ENCODE data around the gene BNIP5.
"Not testable (repeated sequence)": the region's sequence is repeated elsewhere in the genome, so short reads cannot be mapped to it uniquely, and the experiment has no call there.

BNIP5 gene

DNA sequence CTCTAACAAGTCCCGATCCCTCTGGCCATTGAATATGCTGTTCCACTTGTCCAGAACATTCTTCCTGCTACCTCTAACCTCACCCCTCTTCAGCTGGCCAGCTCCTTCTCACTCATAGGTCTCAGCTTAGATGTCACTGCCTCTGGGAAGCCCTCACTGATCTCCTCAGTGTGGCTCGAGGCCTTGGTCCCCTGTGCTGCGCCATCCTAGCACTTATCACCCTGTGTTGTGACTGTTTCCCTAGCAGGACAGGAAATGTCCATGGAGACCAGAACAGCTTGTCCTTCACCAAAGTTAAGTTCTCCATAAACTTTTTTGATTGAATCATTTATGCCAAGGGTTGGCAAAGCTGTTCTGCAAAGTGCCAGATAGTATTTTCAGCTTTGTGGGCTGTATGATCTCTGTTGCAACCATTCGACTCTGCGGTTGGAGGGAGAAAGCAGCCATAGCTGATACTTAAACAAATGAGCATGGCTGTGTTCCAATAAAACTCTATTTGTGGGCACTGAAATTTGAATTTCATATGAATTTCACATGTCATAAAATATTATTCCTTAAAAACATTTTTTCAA is 6.5 kb upstream of the BNIP5 start (continued):
- TF ChIP-seq OSR1 (CRISPR knock-in tag; IDR thresholded peaks at IDR 0.05) (no peak), TOX (CRISPR knock-in tag; IDR thresholded peaks at IDR 0.05; ENCODE audit: borderline replicate concordance) (no peak), ZC3H10 (CRISPR knock-in tag; IDR thresholded peaks at IDR 0.05) (no peak), CSDC2 (CRISPR knock-in tag; IDR thresholded peaks at IDR 0.05) (no peak)

- ATAC-seq: peak; percentile 95
- TF ChIP-seq PATZ1 (CRISPR knock-in tag; IDR thresholded peaks at IDR 0.05; ENCODE audit: borderline replicate concordance): no peak
- no peak for TF ChIP-seq GLIS3 (CRISPR knock-in tag; IDR thresholded peaks at IDR 0.05)
- no peak for TF ChIP-seq ZFP30 (CRISPR knock-in tag; IDR thresholded peaks at IDR 0.05)
- TF ChIP-seq TOX (CRISPR knock-in tag; IDR thresholded peaks at IDR 0.05; ENCODE audit: borderline replicate concordance): no peak
- 0 out of 2 replicates have a peak, but pooled peaks have one; percentile 52 for TF ChIP-seq ZFP3 (CRISPR knock-in tag; IDR thresholded peaks at IDR 0.05)
Measured at GRCh38 chr6:36340618-36341454, 4.1 kb upstream of the BNIP5 start.

DNA sequence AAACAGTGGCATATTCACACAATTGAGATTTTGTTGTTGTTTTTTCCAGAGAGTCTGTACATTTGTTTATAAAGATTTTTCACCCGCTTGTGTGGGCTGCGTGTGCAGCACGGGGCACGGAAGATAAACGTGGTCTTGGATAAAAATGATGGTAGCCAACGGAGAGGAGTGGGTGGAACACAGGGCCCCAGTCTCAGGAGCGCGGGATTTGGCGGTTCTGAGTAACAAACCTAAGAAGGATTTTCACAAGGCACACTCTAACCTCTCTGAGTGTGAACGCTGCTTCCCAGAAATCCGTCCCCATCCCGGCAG is 3.6 kb upstream of the BNIP5 start:
- TF ChIP-seq PATZ1 (CRISPR knock-in tag; IDR thresholded peaks at IDR 0.05; ENCODE audit: borderline replicate concordance) (no peak), ZC3H10 (CRISPR knock-in tag; IDR thresholded peaks at IDR 0.05) (no peak), POU6F1 (CRISPR knock-in tag; IDR thresholded peaks at IDR 0.05; ENCODE audit: borderline replicate concordance, low read depth) (no peak), ISL1 (CRISPR knock-in tag; IDR thresholded peaks at IDR 0.05) (no peak), SNAI2 (CRISPR knock-in tag; IDR thresholded peaks at IDR 0.05) (no peak), TOX (CRISPR knock-in tag; IDR thresholded peaks at IDR 0.05; ENCODE audit: borderline replicate concordance) (no peak), ARNTL (CRISPR knock-in tag; IDR thresholded peaks at IDR 0.05; ENCODE audit: borderline replicate concordance, low read depth) (no peak), GLIS3 (CRISPR knock-in tag; IDR thresholded peaks at IDR 0.05) (no peak), CSDC2 (CRISPR knock-in tag; IDR thresholded peaks at IDR 0.05) (no peak), ZFP30 (CRISPR knock-in tag; IDR thresholded peaks at IDR 0.05) (no peak), ZFP3 (CRISPR knock-in tag; IDR thresholded peaks at IDR 0.05) (no peak), PPARA (CRISPR knock-in tag; IDR thresholded peaks at IDR 0.05; ENCODE audit: borderline replicate concordance) (no peak)
- ATAC-seq: no peak

DNA sequence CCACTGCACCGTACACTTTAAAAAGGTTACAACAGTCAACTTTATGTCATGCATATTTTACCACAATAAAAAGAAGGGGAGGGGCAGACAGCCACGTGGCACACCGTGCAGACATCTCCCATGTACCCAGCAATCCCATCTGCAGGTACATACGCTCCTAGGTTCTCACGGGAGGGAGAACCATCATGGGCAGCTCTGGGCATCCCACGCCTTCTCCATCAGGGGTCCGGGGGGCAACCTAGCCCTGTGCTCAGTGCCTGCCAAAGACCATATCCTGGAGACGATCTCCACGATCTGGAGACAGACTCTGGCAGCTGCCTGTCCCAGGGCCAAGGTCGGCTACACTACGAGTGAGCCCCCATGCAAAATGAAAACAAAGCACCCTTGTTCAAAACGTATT is 2.5 kb upstream of the BNIP5 start:
- ATAC-seq: no peak
- TF ChIP-seq TCF4 (CRISPR knock-in tag; IDR thresholded peaks at IDR 0.05; ENCODE audit: borderline replicate concordance) (no peak), SNAI2 (CRISPR knock-in tag; IDR thresholded peaks at IDR 0.05) (no peak), ZNF565 (CRISPR knock-in tag; conservative IDR thresholded peaks at IDR 0.05; ENCODE audit: low read depth) (no peak), ZNF8 (CRISPR knock-in tag; IDR thresholded peaks at IDR 0.05) (no peak), TOX (CRISPR knock-in tag; IDR thresholded peaks at IDR 0.05; ENCODE audit: borderline replicate concordance) (no peak), ARNTL (CRISPR knock-in tag; IDR thresholded peaks at IDR 0.05; ENCODE audit: borderline replicate concordance, low read depth) (no peak)

DNA sequence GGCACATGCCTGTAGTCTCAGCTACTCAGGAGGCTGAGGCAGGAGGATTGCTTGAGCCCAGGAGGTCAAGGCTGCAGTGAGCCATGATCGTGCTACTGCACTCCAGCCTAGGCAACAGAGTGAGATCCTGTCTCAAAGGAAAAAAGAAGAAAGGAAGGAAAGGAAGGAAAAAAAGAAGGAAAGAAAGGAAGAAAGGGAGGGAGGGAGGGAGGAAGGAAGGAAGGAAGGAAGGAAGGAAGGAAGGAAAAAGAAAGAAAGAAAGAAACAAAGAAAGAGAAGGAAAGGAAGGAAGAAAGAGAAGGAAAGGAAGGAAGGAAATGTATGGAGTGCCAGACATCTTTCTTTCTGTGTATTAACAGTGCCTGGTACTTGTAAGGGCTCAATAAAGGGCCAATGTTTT is 1.5 kb upstream of the BNIP5 start:
- ATAC-seq: not testable (repeated sequence)

GRCh38 chr6:36337814-36338213 is 1.1 kb upstream of the BNIP5 start:
- no peak for ATAC-seq
- TF ChIP-seq RARB (CRISPR knock-in tag; IDR thresholded peaks at IDR 0.05) (no peak), CSDC2 (CRISPR knock-in tag; IDR thresholded peaks at IDR 0.05) (no peak), ZFP30 (CRISPR knock-in tag; IDR thresholded peaks at IDR 0.05) (no peak), BACH2 (CRISPR knock-in tag; IDR thresholded peaks at IDR 0.05; ENCODE audit: borderline replicate concordance) (no peak), CSRNP3 (CRISPR knock-in tag; IDR thresholded peaks at IDR 0.05) (no peak), ZFP3 (CRISPR knock-in tag; IDR thresholded peaks at IDR 0.05) (no peak), ISL1 (CRISPR knock-in tag; IDR thresholded peaks at IDR 0.05) (no peak), GLIS3 (CRISPR knock-in tag; IDR thresholded peaks at IDR 0.05) (no peak), ESRRG (CRISPR knock-in tag; IDR thresholded peaks at IDR 0.05) (no peak)
- TF ChIP-seq, protein P1, sequence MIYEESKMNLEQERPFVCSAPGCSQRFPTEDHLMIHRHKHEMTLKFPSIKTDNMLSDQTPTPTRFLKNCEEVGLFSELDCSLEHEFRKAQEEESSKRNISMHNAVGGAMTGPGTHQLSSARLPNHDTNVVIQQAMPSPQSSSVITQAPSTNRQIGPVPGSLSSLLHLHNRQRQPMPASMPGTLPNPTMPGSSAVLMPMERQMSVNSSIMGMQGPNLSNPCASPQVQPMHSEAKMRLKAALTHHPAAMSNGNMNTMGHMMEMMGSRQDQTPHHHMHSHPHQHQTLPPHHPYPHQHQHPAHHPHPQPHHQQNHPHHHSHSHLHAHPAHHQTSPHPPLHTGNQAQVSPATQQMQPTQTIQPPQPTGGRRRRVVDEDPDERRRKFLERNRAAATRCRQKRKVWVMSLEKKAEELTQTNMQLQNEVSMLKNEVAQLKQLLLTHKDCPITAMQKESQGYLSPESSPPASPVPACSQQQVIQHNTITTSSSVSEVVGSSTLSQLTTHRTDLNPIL (CRISPR knock-in tag; IDR thresholded peaks at IDR 0.05; ENCODE audit: low read depth): no peak
